ENCODE measurements around the gene TPK1. TPM values are rescaled to one million over a fixed set of nuclear protein-coding genes. Genes with fewer than 3 reads are reported as not detected.

Gene TPK1
- total and polyA plus RNA-seq, 2 of the 13 experiments (the other 11 are each of a cell fraction or from before 2014, with no cell fraction given) = 1.0 to 1.2 TPM

DNA sequence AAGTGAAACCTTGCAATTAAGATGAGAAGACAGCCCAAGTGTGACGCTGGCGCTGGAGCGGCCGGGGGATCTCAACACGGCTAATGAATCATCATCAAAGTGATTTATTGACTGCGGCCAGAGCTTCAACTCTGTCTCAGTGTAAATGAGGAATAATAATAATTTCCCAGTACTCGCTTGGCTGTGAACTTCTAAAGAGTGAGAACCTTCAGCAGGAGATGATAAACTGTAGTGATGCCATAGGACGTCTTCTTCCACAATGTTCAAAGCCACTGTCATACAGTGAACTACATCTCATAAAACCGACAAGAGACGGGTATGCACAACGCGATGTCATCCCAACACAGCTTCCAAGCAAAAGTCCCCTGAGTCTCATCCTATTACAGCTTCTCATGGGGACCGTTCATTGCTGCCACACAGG is 308.8 kb downstream of the TPK1 start:
- TF ChIP-seq ZNF260 (CRISPR knock-in tag; IDR thresholded peaks at IDR 0.05; ENCODE audit: borderline replicate concordance, low read depth) (no peak), HDAC1 (CRISPR knock-in tag; IDR thresholded peaks at IDR 0.05) (no peak), ZNF776 (CRISPR knock-in tag; IDR thresholded peaks at IDR 0.05) (no peak), POGZ (CRISPR knock-in tag; IDR thresholded peaks at IDR 0.05) (no peak), ZNF234 (CRISPR knock-in tag; conservative IDR thresholded peaks at IDR 0.05) (no peak), ZNF660 (CRISPR knock-in tag; IDR thresholded peaks at IDR 0.05; ENCODE audit: borderline replicate concordance, low read depth) (no peak), CBFB (CRISPR knock-in tag; IDR thresholded peaks at IDR 0.05) (no peak), ZNF12 (CRISPR knock-in tag; IDR thresholded peaks at IDR 0.05) (no peak), RARG (CRISPR knock-in tag; IDR thresholded peaks at IDR 0.05; ENCODE audit: low read depth) (no peak), TRIM24 (CRISPR knock-in tag; IDR thresholded peaks at IDR 0.05) (no peak)
- TF ChIP-seq, protein P1, sequence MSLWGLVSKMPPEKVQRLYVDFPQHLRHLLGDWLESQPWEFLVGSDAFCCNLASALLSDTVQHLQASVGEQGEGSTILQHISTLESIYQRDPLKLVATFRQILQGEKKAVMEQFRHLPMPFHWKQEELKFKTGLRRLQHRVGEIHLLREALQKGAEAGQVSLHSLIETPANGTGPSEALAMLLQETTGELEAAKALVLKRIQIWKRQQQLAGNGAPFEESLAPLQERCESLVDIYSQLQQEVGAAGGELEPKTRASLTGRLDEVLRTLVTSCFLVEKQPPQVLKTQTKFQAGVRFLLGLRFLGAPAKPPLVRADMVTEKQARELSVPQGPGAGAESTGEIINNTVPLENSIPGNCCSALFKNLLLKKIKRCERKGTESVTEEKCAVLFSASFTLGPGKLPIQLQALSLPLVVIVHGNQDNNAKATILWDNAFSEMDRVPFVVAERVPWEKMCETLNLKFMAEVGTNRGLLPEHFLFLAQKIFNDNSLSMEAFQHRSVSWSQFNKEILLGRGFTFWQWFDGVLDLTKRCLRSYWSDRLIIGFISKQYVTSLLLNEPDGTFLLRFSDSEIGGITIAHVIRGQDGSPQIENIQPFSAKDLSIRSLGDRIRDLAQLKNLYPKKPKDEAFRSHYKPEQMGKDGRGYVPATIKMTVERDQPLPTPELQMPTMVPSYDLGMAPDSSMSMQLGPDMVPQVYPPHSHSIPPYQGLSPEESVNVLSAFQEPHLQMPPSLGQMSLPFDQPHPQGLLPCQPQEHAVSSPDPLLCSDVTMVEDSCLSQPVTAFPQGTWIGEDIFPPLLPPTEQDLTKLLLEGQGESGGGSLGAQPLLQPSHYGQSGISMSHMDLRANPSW (CRISPR knock-in tag; IDR thresholded peaks at IDR 0.05; ENCODE audit: borderline replicate concordance) = no peak
- TF ChIP-seq, protein P2, sequence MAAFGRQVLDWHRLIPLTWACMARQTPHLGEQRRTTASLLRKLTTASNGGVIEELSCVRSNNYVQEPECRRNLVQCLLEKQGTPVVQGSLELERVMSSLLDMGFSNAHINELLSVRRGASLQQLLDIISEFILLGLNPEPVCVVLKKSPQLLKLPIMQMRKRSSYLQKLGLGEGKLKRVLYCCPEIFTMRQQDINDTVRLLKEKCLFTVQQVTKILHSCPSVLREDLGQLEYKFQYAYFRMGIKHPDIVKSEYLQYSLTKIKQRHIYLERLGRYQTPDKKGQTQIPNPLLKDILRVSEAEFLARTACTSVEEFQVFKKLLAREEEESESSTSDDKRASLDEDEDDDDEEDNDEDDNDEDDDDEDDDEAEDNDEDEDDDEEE (CRISPR knock-in tag; IDR thresholded peaks at IDR 0.05) = no peak
- TF ChIP-seq, protein P3, sequence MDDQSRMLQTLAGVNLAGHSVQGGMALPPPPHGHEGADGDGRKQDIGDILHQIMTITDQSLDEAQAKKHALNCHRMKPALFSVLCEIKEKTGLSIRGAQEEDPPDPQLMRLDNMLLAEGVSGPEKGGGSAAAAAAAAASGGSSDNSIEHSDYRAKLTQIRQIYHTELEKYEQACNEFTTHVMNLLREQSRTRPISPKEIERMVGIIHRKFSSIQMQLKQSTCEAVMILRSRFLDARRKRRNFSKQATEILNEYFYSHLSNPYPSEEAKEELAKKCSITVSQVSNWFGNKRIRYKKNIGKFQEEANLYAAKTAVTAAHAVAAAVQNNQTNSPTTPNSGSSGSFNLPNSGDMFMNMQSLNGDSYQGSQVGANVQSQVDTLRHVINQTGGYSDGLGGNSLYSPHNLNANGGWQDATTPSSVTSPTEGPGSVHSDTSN (CRISPR knock-in tag; IDR thresholded peaks at IDR 0.05; ENCODE audit: borderline replicate concordance) = no peak
- TF ChIP-seq, protein P4, sequence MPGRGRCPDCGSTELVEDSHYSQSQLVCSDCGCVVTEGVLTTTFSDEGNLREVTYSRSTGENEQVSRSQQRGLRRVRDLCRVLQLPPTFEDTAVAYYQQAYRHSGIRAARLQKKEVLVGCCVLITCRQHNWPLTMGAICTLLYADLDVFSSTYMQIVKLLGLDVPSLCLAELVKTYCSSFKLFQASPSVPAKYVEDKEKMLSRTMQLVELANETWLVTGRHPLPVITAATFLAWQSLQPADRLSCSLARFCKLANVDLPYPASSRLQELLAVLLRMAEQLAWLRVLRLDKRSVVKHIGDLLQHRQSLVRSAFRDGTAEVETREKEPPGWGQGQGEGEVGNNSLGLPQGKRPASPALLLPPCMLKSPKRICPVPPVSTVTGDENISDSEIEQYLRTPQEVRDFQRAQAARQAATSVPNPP (CRISPR knock-in tag; IDR thresholded peaks at IDR 0.05) = no peak
- no peak overlapping the region for H3K4me2 ChIP-seq (ENCODE audit: low read depth, low read length)
- H3K9ac ChIP-seq (ENCODE audit: insufficient read depth, low read depth, low read length) = no peak overlapping the region
- POLR2A ChIA-PET = no interaction called here
- intact Hi-C loops (cut with micrococcal nuclease; ENCODE audit: unreplicated experiment) = no loop called here
- no TSS peak for BruUV-seq (replicated peaks)
- in situ Hi-C loops (cut with HindIII; ENCODE audit: extremely low pct_ligation_motif_present, low pct_unique_long_range_greater_than_20kb) = no loop called here
- H3K4me3 ChIP-seq (replicated peaks in 1 of 3; ENCODE audit: insufficient read depth in 1 of 3, low read depth in 2 of 3, low read length in 3 of 3) = no peak overlapping the region
- ATAC-seq (no peak), FAIRE-seq (no peak), DNase-seq (ENCODE audit: low spot score) (no peak)
- no peaks in the 10 kb centered on the region for H3K27me3 ChIP-seq (ENCODE audit: control insufficient read depth in 1 of 2, insufficient read depth in 2 of 2, low read length in 2 of 2)
- WGBS (ENCODE audit: low lambda C conversion rate) = 43% methylated on average over 12 of the region's 13 CpGs
- no peaks in the 10 kb centered on the region for H3K4me1 ChIP-seq (ENCODE audit: insufficient read depth, low read length)
- no peaks in the 10 kb centered on the region for H3K36me3 ChIP-seq (replicated peaks in 1 of 2; ENCODE audit: control insufficient read depth in 1 of 2, insufficient read depth in 2 of 2, low read length in 2 of 2)
- CTCF ChIA-PET (ENCODE audit: low intra/inter-chr PET ratio, low total read pairs) = no interaction called here
- no peaks in the 10 kb centered on the region for H4K20me1 ChIP-seq (ENCODE audit: insufficient read depth, low read length)
- H3K27ac ChIP-seq (ENCODE audit: extremely low read length, insufficient read depth, low read length) = no peak overlapping the region
- H2AFZ ChIP-seq (ENCODE audit: low read length) = no peak overlapping the region
- H3K79me2 ChIP-seq (ENCODE audit: insufficient read depth, low read length) = no peaks in the 10 kb centered on the region
- no peaks in the 10 kb centered on the region for H3K9me3 ChIP-seq (ENCODE audit: low read length)

Measured in HepG2 (cell line).